Neural cell (in vitro differentiated cells): ENCODE results near the gene NEK5. TPM values are rescaled to one million over a fixed set of nuclear protein-coding genes. Genes with fewer than 3 reads are reported as not detected.

Experiments
- H2AFZ ChIP-seq: fragments of 200-600, 300-800 bp; sonication (generic), shearing (Covaris generic); 2 replicates; pipeline ENCODE4 v1.6.0; 2014; ENCODE audit warnings: low read depth, mild to moderate bottlenecking, antibody characterized with exemption, low read length, moderate library complexity
- H3F3A ChIP-seq: fragments of 200-600 bp; shearing (Covaris generic); 2 replicates; pipeline ENCODE4 v1.6.1; 2016; ENCODE audit warnings: mild to moderate bottlenecking, moderate library complexity, mixed read lengths, antibody characterized with exemption, low read length; ENCODE audit not compliant: insufficient read depth, poor library complexity, severe bottlenecking
- H3K27ac ChIP-seq: fragments of 200-600, 300-800 bp; sonication (generic), shearing (Covaris generic); 2 replicates; pipeline ENCODE4 v1.5.1; 2014; ENCODE audit warnings: mild to moderate bottlenecking, low read length, moderate library complexity
- H3K27me3 ChIP-seq: fragments of 300-800, 200-600 bp; sonication (generic), shearing (Covaris generic); 2 replicates; pipeline ENCODE4 v1.6.0; 2014; ENCODE audit warnings: mild to moderate bottlenecking, low read depth, low read length, moderate library complexity; ENCODE audit not compliant: insufficient read depth
- H3K36me3 ChIP-seq: fragments of 300-800, 200-600 bp; sonication (generic), shearing (Covaris generic); 2 replicates; pipeline ENCODE4 v1.5.1; 2014; ENCODE audit warnings: mild to moderate bottlenecking, antibody characterized with exemption, low read length, moderate library complexity; ENCODE audit not compliant: insufficient read depth
- H3K4me2 ChIP-seq: fragments of 300-800, 200-600 bp; sonication (generic), shearing (Covaris generic); 2 replicates; pipeline ENCODE4 v1.6.0; 2014; ENCODE audit warnings: mild to moderate bottlenecking, low read length
- H3K4me3 ChIP-seq: fragments of 300-800, 200-600 bp; sonication (generic), shearing (Covaris generic); 2 replicates; pipeline ENCODE4 v1.5.1; 2014; ENCODE audit warnings: mild to moderate bottlenecking, low read length, moderate library complexity
- H3K79me2 ChIP-seq: fragments of 200-600 bp; shearing (Covaris generic); replicated peaks from 2 replicates; pipeline ENCODE4 v1.6.0; 2014; ENCODE audit warnings: mild to moderate bottlenecking, low read length, moderate library complexity; ENCODE audit not compliant: insufficient read depth
- H3K9ac ChIP-seq: fragments of 300-800, 200-600 bp; sonication (generic), shearing (Covaris generic); 2 replicates; pipeline ENCODE4 v1.6.1; 2016; ENCODE audit warnings: mild to moderate bottlenecking, low read length, mixed read lengths
- H3K9me2 ChIP-seq: fragments of 200-600 bp; shearing (Covaris generic); 2 replicates; pipeline ENCODE4 v1.6.1; 2016; ENCODE audit warnings: mild to moderate bottlenecking, low read length, mixed read lengths; ENCODE audit not compliant: insufficient read depth
- H3K9me3 ChIP-seq: fragments of 200-600, 300-800 bp; sonication (generic), shearing (Covaris generic); 2 replicates; pipeline ENCODE4 v1.6.1; 2016; ENCODE audit warnings: mild to moderate bottlenecking, mixed run types, low read length, moderate library complexity, mixed read lengths
- H4K20me1 ChIP-seq: fragments of 200-600 bp; shearing (Covaris generic); 2 replicates; pipeline ENCODE4 v1.6.1; 2016; ENCODE audit warnings: mild to moderate bottlenecking, mixed run types; ENCODE audit not compliant: insufficient read depth
- CTCF ChIP-seq: fragments of 450-650 bp; IDR thresholded peaks from 2 replicates; pipeline ENCODE4 v1.5.1; 2014; ENCODE audit warnings: antibody characterized with exemption, mild to moderate bottlenecking, moderate library complexity; ENCODE audit not compliant: poor library complexity, severe bottlenecking
- EP300 ChIP-seq: fragments of 450-650 bp; conservative IDR thresholded peaks from 2 replicates; pipeline ENCODE4 v1.6.1; 2014; ENCODE audit warnings: antibody characterized with exemption, mild to moderate bottlenecking, moderate library complexity; ENCODE audit not compliant: poor library complexity, severe bottlenecking
- EZH2 ChIP-seq: fragments of 200-600, 300-800 bp; shearing (Covaris generic), sonication (generic); IDR thresholded peaks from 2 replicates; pipeline ENCODE4 v1.6.1; 2014; ENCODE audit warnings: antibody characterized with exemption, low read length, borderline replicate concordance, mild to moderate bottlenecking; ENCODE audit not compliant: insufficient read depth, poor library complexity, severe bottlenecking
- MXI1 ChIP-seq: fragments of 450-650 bp; conservative IDR thresholded peaks from 2 replicates; pipeline ENCODE4 v1.6.1; 2014; ENCODE audit warnings: antibody characterized with exemption, mild to moderate bottlenecking; ENCODE audit not compliant: poor library complexity, severe bottlenecking
- POLR2AphosphoS5 ChIP-seq: IDR thresholded peaks from 2 replicates; pipeline ENCODE4 v1.6.1; 2012
- RAD21 ChIP-seq: fragments of 450-650 bp; conservative IDR thresholded peaks from 2 replicates; pipeline ENCODE4 v1.6.1; 2014; ENCODE audit warnings: antibody characterized with exemption, mild to moderate bottlenecking, moderate library complexity
- SMC3 ChIP-seq: fragments of 450-650 bp; conservative IDR thresholded peaks from 2 replicates; pipeline ENCODE4 v1.6.1; 2014; ENCODE audit warnings: antibody characterized with exemption, mild to moderate bottlenecking, moderate library complexity; ENCODE audit not compliant: poor library complexity
- TAF1 ChIP-seq: IDR thresholded peaks from 2 replicates; pipeline ENCODE4 v1.6.1; 2012; ENCODE audit warnings: low read depth
- polyA plus RNA-seq: library from polyadenylated mRNA; depleted of rRNA; stranded (reverse); fragments of >200 nt; gene quantifications from 2 replicates; pipeline ENCODE4 v1.2.3, GENCODE V29; 2014
- TF ChIP-seq, protein P1 (sequence below): IDR thresholded peaks from 2 replicates; pipeline ENCODE4 v1.6.1; 2012; ENCODE audit warnings: borderline replicate concordance

Gene NEK5
- polyA plus RNA-seq, 1 donor from 2014 or later, result 0.43 TPM

GRCh38 chr13:52156724-52157261 is 27.9 kb upstream of the NEK5 start:
- Histone ChIP-seq H3F3A (no peaks in the 10 kb centered on the region), H3K9me2 (no peaks in the 10 kb centered on the region), H3K27ac (no peak overlapping the region), H4K20me1 (no peaks in the 10 kb centered on the region), H3K79me2 (no peaks in the 10 kb centered on the region), H2AFZ (no peak overlapping the region), H3K27me3 (no peaks in the 10 kb centered on the region), H3K4me2 (no peak overlapping the region), H3K4me3 (no peak overlapping the region), H3K36me3 (no peaks in the 10 kb centered on the region), H3K9ac (no peak overlapping the region), H3K9me3 (no peaks in the 10 kb centered on the region)
- TF ChIP-seq SMC3 (no peak), MXI1 (no peak), RAD21 (no peak), CTCF (no peak), POLR2AphosphoS5 (no peak), EZH2 (no peak), TAF1 (no peak), EP300 (no peak)
- TF ChIP-seq, protein P1, sequence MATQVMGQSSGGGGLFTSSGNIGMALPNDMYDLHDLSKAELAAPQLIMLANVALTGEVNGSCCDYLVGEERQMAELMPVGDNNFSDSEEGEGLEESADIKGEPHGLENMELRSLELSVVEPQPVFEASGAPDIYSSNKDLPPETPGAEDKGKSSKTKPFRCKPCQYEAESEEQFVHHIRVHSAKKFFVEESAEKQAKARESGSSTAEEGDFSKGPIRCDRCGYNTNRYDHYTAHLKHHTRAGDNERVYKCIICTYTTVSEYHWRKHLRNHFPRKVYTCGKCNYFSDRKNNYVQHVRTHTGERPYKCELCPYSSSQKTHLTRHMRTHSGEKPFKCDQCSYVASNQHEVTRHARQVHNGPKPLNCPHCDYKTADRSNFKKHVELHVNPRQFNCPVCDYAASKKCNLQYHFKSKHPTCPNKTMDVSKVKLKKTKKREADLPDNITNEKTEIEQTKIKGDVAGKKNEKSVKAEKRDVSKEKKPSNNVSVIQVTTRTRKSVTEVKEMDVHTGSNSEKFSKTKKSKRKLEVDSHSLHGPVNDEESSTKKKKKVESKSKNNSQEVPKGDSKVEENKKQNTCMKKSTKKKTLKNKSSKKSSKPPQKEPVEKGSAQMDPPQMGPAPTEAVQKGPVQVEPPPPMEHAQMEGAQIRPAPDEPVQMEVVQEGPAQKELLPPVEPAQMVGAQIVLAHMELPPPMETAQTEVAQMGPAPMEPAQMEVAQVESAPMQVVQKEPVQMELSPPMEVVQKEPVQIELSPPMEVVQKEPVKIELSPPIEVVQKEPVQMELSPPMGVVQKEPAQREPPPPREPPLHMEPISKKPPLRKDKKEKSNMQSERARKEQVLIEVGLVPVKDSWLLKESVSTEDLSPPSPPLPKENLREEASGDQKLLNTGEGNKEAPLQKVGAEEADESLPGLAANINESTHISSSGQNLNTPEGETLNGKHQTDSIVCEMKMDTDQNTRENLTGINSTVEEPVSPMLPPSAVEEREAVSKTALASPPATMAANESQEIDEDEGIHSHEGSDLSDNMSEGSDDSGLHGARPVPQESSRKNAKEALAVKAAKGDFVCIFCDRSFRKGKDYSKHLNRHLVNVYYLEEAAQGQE, result no peak

- H2AFZ ChIP-seq, result no peak overlapping the region
- no peak overlapping the region for H3K9ac ChIP-seq
- H4K20me1 ChIP-seq, result no peaks in the 10 kb centered on the region
- H3F3A ChIP-seq, result no peaks in the 10 kb centered on the region
- H3K9me3 ChIP-seq, result no peaks in the 10 kb centered on the region
- H3K36me3 ChIP-seq, result peaks cover 7% of the 10 kb centered on the region
- no peaks in the 10 kb centered on the region for H3K27me3 ChIP-seq
- H3K4me2 ChIP-seq, result no peak overlapping the region
- H3K79me2 ChIP-seq, result no peaks in the 10 kb centered on the region
- no peaks in the 10 kb centered on the region for H3K9me2 ChIP-seq
- no peak overlapping the region for H3K4me3 ChIP-seq
- no peak overlapping the region for H3K27ac ChIP-seq
- TF ChIP-seq TAF1 (no peak), RAD21 (no peak), CTCF (no peak), MXI1 (no peak), POLR2AphosphoS5 (no peak), SMC3 (no peak), EZH2 (no peak), EP300 (no peak)
- TF ChIP-seq, protein P1, result no peak
Observed at GRCh38 chr13:52155177-52155576, 26.3 kb upstream of the NEK5 start.
